HG03025 (cell line): ENCODE results near the gene NEURL4.

Source experiments
- ATAC-seq: cut with Tn5 transposase; IDR thresholded peaks from one replicate; pipeline ENCODE4 v1.9.1; 2021; ENCODE audit warnings: mild to moderate bottlenecking, moderate library complexity; ENCODE audit not compliant: unreplicated experiment, low FRiP score

Gene NEURL4

DNA sequence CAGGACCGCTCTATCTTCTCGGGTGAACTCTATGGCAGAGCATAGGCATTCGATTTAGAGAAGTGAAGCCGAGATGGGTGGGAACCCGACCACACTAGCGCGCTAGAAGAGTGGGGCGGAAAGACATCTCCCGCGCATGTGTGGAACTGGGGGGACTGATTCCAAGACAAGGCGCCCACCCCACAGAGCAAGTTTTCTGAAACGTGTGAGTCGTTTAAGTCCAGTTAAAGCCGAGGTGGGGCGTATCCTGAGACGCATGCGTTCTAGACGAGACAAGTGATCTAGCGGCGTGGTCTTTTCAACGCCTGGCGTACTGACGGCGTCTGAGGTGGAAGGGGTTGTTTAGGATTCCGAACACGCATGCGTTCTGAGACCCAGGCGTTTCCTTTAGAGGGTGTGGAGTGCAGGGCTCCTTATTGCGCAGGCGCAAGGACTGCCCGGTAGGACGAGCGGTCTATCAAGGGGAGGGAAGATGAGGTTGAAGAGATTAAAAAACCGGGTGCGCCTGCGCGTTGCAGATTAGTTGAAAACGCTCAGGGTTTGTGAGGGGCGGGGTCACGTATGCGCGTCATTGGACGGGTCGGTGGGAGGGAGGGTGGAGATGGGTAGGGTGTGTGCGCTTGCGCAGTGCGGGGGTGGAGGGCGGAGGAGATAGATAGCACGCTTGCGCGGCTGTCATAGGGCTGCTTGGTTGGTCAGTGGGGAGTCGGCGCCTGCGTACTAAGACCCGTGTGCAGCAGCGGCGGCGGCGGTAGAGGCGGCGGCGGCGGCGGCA, 22.0 kb downstream of the NEURL4 start, which contains the start of gene EIF5A:
TSS of gene EIF5A (plus strand) at position 718 of the 775 bp plus-strand sequence. CDS start 2,008 bp downstream, outside the sequence.
- peak; percentile 58 for ATAC-seq

DNA sequence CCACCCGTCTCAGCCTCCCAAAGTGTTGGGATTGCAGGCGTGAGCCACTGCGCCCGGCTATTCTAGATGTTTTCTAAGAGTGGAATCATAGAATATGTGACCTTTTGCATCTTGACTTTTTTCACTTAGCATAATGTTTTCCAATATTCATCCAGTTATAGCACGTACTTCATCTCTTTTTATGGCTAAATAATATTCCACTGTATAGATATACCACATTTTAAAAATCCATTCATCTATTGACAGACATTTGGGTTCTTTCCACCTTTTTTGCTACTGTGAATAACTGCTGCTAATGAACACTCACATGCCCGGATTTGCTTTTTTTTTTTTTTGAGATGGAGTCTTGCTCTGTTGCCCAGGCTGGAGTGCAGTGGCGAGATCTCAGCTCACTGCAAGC, 25.0 kb downstream of the NEURL4 start:
- ATAC-seq: no peak

DNA sequence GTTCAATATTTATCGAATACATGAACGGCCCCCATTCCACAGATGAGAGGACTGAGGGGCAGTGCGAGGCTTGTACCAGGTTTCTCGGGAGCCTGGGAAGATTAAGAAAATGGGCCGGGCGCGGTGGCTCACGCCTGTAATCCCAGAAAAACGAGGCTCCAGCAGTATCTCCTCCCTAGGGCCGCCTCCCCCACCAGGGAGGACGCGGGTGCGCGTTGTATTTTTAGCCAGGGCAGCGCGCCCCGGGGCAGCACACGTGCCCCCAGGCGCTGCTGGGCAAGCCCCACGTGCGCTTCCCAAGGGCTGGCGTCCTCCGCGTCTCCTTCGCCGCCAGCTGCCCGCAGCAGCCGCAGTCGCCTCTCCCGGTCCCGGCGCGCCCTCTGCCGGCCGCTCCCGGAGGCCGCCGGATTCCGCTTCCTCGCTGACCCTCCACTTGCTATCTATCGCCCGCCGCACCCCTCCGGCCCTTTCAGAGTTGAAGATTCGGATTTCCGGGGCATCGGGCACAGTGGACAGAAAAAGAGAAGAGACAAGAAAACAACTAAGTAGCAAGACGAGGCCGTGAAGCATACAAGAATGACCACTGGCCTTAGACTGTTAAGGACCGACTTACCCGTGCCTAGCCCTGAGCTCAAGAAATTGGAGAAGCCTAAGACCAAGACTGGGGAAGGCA, 32.8 kb downstream of the NEURL4 start:
- ATAC-seq: peak; percentile 47

DNA sequence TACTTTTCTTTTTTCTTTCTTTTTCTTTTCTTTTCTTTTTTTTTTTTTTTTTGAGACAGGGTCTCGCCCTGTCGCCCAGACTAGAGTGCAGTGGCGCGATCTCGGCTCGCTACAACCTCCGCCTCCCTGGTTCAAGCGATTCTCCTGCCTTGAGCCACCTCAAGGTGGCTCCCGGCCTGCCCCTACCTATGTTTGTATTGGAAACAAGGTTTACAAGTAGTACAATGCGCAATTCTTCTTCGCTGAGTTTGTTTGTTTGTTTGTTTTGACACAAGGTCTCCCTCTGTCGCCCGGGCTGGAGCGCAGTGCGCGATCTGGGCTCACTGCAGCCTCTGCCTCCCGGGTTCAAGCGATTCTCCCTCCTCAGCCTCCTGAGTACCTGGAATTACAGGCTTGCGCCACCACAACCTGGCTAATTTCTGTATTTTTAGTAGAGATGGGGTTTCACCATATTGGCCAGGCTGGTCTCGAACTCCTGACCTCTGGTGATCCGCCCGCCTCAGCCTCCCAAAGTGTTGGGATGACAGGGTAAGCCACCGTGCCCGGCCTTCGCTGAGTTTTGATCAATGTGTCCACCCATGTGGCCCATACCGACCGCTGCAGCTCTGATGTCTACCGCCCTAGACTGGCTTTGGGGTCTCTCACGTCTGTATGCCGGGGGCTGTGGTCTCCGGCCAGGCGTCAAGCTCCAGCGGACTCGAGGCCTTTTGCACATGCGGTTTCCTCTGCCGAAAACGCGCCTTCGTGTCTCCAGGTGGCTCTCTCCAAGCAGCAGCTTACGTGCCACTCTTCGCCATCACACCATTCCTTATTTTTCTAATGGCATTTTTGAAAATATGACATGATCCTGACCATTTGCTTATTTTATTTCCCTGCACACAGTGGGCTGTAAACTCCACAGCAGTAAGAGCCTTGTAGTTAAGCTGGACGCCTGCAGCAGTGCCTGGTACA, 33.6 kb downstream of the NEURL4 start:
- ATAC-seq: no peak

DNA sequence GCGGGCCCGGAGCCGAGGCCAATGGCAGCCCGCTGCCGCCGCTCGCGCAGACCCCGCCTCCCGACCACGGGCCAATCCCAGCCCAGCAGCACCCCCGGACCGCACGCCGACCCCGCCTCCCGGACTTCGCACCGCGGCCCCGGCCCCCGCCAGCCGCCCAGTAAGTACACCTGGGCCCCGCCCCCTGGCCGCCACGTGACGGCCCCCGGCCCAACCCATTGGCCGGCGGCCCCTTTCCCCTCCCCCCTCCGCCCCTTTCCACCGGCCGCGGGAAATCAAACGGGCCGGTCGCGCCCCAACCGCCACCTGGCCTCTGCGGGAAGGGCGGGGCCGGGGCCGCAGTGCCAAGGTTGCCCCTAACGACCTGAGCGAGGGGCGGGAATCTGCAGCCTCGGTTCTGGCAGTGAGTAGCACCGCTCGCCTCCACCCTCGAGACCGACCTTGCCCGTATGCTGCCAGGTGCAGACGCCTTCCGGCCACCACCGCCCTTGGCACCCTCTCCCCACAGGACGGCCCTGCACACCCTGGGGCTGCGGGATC, 34.5 kb downstream of the NEURL4 start, which contains the start of gene YBX2:
TSS of gene YBX2 (minus strand) at position 26 of the 540 bp plus-strand sequence. CDS start 139 bp downstream, outside the sequence.
- no peak for ATAC-seq

DNA sequence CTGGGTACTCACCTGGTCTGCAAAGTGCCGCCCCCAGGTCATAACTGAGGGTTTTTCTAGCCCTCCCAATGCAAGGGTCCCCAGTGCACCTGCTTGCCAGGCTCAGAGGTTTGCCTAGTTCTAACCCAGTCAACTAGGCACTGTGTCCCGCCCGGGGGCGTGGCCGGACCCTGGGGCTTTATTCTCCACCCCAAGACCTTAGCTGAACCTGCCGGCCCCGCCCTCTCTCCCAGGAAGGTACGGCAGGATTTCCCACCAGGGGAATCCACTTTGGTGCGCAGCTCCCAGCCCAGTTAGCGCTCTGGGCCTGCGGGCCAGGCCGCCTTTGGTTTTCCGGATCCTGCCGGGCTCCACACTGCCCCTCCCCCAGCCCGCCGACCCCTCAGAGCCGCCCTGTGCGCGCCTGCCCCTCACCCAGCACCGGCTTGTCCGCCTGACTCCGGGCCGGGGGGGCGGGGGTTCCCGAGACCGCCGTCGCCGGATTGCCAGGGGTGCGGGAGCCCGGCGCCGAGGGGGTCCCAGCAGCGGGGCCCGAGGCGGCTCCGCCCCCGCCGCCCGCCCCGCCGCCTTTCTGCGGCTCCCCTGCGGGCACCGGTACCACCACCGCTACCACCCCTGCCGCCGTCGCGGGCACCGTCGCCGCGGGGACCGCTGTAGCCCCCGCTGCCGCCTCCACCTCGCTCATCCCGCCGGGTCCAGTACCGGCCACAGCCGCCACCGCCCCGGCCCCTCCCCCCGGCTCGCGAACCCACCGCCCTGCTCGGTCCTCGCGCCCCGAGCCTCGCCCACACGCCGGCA, 35.1 kb downstream of the NEURL4 start:
- no peak for ATAC-seq

DNA sequence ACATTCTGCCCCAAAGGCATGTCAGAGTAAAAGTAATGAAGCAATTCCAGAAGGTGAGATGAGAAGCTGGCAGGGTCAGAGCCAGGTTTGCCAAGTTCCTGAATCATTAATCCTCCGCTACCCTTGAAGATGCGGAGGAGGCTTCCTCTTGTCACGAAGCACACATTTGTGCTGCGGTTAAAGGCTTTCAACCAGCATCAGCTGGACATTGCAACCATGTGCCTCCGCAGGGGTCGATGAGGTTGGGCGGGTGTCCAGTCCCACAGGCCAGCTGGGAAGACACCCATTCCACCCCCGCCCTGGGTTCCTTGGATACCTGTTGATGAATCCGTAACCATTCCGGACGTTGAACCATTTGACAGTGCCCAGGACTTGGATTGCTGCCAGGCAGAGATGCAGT, 36.0 kb downstream of the NEURL4 start:
- ATAC-seq: no peak

DNA sequence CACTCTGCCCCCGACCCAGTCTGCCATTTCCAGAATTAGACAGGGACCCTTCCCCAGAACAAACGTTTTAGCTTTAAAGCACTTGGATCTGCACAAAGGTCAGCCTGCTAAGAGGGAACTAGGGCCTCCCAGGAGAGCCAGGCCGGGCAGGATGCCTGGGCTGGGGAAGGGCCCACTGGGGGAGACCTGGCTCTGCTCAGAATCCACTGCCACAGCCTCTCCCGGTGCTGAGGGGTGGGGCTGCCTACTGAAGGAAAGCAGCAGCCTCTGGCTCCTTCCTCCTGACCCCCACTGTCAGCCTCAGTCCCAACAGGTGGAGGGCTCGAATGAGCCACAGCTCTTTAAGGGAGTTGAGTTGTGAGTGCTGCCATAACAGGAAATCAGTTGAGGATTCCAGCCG, 36.4 kb downstream of the NEURL4 start:
- no peak for ATAC-seq

DNA sequence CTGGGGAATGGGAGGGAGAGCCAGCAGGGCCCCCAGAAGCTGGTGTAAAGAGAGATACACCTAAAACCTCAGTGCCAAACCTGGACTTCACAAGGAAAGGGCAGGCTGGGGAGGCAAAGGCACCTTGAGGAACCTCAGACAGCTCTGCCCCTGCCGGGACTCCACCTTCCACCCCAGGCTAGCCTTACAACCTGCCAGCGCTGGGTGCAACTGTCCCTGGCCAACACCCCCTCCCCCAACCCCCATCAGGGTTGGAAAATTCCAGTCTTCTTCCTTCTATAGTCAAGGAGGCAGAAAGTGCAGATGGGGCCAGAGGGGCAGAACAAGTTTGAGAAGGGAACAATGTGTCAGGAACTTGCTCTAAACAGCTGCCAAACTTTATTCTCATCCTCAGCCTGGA, 36.9 kb downstream of the NEURL4 start:
- ATAC-seq: no peak

DNA sequence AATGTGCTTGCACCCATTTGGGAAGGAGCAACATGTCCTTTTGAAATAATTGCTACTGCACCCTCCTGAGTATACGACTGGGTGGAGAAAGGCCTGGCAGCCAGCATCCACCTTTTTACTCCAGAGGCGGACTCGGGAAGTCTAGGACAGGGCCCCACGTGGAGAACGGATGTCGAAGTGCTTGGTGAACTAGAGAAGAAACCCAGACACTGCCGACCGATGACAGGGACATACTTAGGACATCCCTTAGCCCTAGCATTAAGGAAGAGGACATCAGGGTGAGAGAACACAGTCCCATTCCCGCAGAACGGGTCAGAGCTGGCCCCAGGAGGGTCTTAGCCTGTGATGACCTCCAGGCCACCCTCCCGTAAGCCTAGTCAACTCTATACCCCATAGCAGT, 38.5 kb downstream of the NEURL4 start:
- ATAC-seq: no peak

DNA sequence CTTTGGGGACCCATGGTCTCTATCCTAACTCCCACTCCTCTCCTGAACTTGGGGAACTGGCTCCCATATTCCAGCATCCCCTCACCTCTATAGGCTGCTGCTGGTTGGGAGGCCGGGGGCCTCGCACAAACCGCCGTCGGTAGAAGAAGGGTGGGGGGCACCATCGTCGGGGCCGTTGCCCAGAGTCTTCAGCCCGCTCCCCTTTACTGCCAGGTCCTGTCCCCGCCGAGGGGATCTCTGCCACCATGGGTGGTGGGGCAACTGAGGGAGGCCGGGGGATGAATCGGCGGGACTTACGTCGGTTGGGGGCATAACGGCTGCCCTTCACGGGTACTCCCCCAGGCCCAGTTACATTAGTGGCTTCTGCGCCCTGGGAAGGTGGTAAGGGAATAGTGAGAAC, 39.0 kb downstream of the NEURL4 start:
- ATAC-seq: no peak

DNA sequence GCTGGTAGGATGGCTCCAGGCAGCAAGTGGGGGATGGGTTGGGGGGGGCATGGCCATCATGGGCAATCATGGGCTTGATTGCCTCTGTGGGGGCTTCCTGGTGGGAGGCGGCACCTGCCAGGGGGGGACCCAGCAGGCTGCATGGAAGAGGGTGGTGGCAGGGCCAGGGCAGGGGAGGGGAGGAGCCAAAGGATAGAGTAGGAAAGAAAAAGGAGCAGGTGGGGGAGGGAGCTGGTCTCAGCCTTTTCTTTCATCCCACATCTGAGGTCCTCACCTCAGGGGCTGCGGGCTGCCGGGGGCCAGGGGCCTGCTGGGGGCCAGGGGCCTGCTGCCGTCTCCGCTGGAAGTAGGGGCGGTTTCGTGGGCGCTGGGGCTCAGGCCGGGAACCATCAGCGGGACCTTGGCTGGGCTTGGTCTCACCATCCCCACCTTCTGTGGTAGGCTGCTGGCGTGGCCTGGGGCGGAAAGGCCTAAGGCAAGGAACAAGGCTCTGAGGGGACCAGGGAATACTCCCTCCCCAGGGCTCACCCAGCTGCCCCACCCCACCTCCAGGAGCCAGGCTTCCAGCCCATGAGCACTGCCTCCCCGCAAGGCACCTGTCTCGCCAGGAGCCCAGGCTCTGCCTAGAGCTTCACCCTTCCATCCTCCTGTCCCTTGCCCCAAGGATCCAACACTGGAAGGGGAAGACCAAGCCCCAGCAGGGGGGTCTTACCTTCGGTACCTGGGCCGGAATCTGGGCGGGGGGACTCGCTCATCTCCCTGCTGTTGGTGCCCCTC, 39.7 kb downstream of the NEURL4 start:
- no peak for ATAC-seq

DNA sequence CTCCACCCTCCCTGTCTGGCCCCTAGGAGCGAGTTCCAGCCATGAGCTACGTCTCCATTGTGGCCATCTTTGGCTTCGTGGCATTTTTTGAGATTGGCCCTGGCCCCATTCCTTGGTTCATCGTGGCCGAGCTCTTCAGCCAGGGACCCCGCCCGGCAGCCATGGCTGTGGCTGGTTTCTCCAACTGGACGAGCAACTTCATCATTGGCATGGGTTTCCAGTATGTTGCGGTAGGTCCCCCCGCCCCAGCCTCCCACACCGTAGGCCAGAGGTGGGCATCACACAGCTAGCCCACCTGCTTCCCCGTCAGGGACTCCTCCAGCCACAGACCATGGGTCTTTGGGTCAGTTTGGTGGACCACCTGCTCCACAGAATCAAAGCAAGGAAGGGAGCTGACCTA, 43.5 kb downstream of the NEURL4 start:
- no peak for ATAC-seq

DNA sequence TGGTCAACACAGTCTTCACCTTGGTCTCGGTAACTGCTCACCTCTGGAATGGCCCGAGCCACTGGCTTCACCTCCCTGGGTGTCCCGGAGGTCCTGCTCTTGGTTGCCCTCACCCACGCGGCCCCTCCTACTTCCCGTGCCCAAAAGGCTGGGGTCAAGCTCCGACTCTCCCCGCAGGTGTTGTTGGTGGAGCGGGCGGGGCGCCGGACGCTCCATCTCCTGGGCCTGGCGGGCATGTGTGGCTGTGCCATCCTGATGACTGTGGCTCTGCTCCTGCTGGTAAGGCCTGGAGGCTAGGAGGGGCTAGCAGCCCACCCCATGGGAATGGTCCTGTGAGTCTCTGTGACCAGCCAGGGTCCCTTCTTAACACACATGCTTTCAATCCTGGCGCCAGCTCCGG, 44.2 kb downstream of the NEURL4 start:
- ATAC-seq: no peak

DNA sequence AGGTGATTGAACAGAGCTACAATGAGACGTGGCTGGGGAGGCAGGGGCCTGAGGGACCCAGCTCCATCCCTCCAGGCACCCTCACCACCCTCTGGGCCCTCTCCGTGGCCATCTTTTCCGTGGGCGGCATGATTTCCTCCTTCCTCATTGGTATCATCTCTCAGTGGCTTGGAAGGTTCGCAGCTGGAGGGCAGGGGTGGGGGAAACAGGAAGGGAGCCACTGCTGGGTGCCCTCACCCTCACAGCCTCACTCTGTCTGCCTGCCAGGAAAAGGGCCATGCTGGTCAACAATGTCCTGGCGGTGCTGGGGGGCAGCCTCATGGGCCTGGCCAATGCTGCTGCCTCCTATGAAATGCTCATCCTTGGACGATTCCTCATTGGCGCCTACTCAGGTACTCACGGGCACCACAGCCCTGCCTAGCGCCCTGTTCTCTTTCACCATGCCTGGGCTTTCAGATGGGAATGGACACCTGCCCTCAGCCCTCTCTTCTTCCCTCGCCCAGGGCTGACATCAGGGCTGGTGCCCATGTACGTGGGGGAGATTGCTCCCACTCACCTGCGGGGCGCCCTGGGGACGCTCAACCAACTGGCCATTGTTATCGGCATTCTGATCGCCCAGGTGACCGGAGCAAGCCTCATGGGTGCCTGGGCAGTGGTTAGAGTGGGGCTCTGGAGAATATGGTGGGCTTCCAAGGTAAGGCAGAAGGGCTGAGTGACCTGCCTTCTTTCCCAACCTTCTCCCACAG, 45.5 kb downstream of the NEURL4 start:
- ATAC-seq: no peak

DNA sequence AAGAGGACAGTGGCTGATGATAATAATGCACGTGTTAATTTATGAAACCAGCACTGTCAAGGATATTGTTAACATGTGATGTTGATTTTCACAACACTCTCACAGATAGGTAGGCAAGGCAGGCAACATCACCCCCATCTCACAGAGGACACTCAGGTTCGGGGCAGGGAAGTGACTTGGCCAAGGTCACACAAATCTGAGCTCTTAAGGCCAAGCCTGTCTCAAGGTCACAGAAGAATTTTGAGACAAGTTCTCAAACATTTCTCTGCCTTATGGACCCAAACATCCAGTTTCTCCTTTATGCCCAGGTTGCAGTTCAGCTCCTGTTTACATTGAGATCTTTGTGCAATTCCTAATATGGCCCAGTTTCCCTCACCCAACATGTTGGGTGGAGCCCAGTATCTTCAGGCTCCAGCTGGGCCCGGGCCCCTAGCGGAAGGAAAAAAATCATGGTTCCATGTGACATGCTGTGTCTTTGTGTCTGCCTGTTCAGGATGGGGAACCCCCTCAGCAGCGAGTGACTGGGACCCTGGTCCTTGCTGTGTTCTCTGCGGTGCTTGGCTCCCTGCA, 46.3 kb downstream of the NEURL4 start:
- ATAC-seq: no peak

DNA sequence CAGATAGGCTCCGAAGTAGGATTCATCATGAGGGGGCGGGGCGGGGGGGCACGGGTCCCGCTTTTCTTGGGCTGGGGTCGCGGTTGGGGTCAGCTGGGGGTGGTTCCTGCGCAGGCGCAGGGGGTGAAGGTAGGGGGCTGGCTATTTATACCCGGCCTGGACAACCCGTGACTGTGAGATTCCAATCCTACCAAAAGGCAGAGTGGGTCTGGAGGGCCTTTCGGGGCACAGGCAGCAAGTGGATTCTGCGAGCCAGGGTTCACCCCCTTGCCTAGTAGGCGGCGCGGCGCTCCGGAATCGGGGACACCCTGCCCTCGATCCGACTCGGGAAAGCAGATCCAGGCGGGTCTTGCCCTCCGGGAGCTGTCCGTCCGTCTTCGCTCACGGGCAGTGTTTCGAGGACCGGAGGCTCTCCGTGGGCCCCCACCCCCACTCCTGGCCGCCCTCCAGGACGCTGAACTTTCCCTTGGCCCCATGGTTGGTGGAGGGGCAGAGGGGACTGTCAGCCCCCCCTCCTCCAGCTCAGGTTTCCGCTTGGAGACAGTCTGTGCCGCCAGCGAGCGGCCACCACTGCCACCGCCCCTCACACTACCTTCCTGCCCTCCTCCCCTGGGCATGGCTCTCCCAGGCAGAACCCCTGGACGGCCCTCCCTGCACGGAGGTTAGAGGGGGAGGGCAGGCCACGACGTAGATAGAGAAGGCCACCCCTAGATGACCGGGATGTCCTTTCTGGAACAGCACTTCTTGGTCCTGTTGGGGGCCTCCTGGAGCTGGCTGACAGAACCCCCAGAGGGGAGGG, 47.0 kb downstream of the NEURL4 start:
- no peak for ATAC-seq
